Testis (tissue), 2 donors: ENCODE results near the gene PCNX3.

Experiments
- CTCF ChIP-seq, 3 experiments: fragments of 450-650 bp in 2 of 3; fragments of 200-600 bp in 1 of 3; sonication (generic) in 1 of 3; IDR thresholded peaks; one replicate each; pipeline ENCODE4 v1.5.1; 2016 to 2019; ENCODE audit warnings: antibody characterized with exemption in 3 of 3, mild to moderate bottlenecking in 2 of 3, moderate library complexity in 1 of 3
- POLR2A ChIP-seq: fragments of 450-650 bp; IDR thresholded peaks from one replicate; pipeline ENCODE4 v1.6.1; 2017; ENCODE audit warnings: antibody characterized with exemption, mild to moderate bottlenecking, moderate library complexity

GRCh38 chr11:65615229-65615949, at the start of gene PCNX3:
- TF ChIP-seq POLR2A (no peak), CTCF (IDR thresholded peaks at IDR 0.05) (peak in 2 of 3 experiments; percentile 34 to 38)
